Left lung (tissue), 10 donors: ENCODE results near the gene SCGB2A2. TPM values are rescaled to one million over a fixed set of nuclear protein-coding genes. Genes with fewer than 3 reads are reported as not detected.

Source experiments
- ATAC-seq: fragments of 200-7000 bp; cut with Tn5 transposase; one replicate; pipeline ENCODE4 v1.9.1; 2020; ENCODE audit warnings: moderate library complexity
- DNase-seq, 4 donors: peaks; one replicate each; pipeline ENCODE4 v3.0.0-alpha.2; 2013 to 2020
- H3K27ac ChIP-seq, 2 donors: fragments of 200-600 bp; sonication (generic) in 1 of 2; one replicate each; pipeline versions ENCODE4 v1.5.0 to v1.8.0; 2020 to 2021
- H3K27me3 ChIP-seq, 2 donors: fragments of 200-600 bp; sonication (generic) in 1 of 2; one replicate each; pipeline versions ENCODE4 v1.5.0 to v1.8.0; 2020 to 2021
- H3K36me3 ChIP-seq, 2 donors: fragments of 200-600 bp; sonication (generic) in 1 of 2; one replicate each; pipeline versions ENCODE4 v1.5.0 to v1.8.0; 2020 to 2021
- H3K4me1 ChIP-seq, 2 donors: fragments of 200-600 bp; one replicate each; pipeline ENCODE4 v1.8.0; 2021
- H3K4me3 ChIP-seq, 2 donors: fragments of 200-600 bp; sonication (generic) in 1 of 2; one replicate each; pipeline versions ENCODE4 v1.5.0 to v1.8.0; 2020 to 2021; ENCODE audit warnings: mild to moderate bottlenecking in 1 of 2
- H3K9me3 ChIP-seq, 2 donors: fragments of 200-600 bp; sonication (generic) in 1 of 2; one replicate each; pipeline versions ENCODE4 v1.5.0 to v1.8.0; 2020 to 2021
- intact Hi-C, 2 donors: fragments of 100-400 bp; cut with DNase I; formaldehyde crosslinking; loops; one replicate each; pipeline versions ENCODE4 v1.11.2 to v1.14.2; 2022
- polyA plus RNA-seq, 6 donors: library from polyadenylated mRNA; unstranded; fragments of 120-200 nt; gene quantifications; one replicate each; pipeline ENCODE4 v1.2.1, GENCODE V29; 2013; ENCODE audit not compliant: insufficient read length in 6 of 6
- total RNA-seq, 2 donors: library from RNA; stranded (reverse); fragmentation: NEBNext Ultra II Directional; extraction: Animal tissue kit (Norgen Biotek cat#: 25700); gene quantifications; one replicate each; pipeline ENCODE4 v1.2.1, GENCODE V29; 2021
- TF ChIP-seq, protein P1 (sequence below), 2 donors: fragments of 200-600 bp; sonication (generic) in 1 of 2; IDR thresholded peaks; one replicate each; pipeline versions ENCODE4 v1.5.0 to v1.8.0; 2021; ENCODE audit warnings: antibody characterized with exemption in 2 of 2
- donor health status: DM: no; HTN: yes; CAD: no.
- donor health status: DM: no; HTN: no; CAD: no.

Gene SCGB2A2
- total and polyA plus RNA-seq, 8 donors, result not detected

DNA sequence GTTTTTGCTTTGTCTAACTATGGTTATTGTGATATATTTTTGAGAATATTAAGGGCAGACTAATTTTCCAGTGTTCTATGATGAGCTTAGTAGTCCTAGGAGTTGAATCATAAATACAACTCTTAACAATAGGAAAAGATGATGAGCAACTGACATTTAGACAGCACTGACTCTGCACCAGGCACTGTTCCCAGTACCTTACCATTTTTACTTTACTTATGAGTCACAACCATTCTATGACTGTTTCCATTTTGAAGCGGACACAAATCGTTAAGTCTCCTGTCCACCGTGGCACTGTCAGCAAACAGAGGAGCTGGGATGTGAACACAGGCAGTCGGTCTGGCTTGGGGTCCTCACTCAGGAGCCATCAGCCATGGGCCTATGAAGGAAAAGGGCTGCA is 3.4 kb upstream of the SCGB2A2 start:
- Histone ChIP-seq H3K4me1 (no peaks in the 10 kb centered on the region), H3K27me3 (peaks cover 0 to 25% of the 10 kb centered on the region in 2 donors), H3K4me3 (no peak overlapping the region), H3K9me3 (no peaks in the 10 kb centered on the region), H3K36me3 (no peaks in the 10 kb centered on the region), H3K27ac (no peak overlapping the region)
- intact Hi-C loops, result no loop called here
- DNase-seq (no peak), ATAC-seq (no peak)
- TF ChIP-seq, protein P1, sequence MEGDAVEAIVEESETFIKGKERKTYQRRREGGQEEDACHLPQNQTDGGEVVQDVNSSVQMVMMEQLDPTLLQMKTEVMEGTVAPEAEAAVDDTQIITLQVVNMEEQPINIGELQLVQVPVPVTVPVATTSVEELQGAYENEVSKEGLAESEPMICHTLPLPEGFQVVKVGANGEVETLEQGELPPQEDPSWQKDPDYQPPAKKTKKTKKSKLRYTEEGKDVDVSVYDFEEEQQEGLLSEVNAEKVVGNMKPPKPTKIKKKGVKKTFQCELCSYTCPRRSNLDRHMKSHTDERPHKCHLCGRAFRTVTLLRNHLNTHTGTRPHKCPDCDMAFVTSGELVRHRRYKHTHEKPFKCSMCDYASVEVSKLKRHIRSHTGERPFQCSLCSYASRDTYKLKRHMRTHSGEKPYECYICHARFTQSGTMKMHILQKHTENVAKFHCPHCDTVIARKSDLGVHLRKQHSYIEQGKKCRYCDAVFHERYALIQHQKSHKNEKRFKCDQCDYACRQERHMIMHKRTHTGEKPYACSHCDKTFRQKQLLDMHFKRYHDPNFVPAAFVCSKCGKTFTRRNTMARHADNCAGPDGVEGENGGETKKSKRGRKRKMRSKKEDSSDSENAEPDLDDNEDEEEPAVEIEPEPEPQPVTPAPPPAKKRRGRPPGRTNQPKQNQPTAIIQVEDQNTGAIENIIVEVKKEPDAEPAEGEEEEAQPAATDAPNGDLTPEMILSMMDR (IDR thresholded peaks at IDR 0.05), result no peak

DNA sequence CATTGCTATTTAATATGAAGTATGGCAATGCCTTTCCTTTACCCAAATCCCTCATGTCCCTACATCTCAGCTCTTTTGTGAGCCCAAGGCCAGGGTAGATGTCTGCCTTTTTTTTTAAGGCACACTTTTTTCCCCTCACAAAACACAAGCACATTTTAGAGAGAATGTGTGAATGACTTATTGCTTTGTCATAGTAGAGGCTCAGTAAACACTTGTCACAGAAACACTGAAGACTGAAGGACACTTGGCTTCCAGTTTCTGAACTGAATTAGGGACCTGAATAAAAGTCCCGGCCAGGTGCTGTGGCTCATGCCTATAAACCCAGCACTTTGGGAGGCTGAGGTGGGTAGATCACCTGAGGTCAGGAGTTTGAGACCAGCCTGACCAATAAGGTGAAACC is 2.9 kb upstream of the SCGB2A2 start:
- Histone ChIP-seq H3K4me1 (no peaks in the 10 kb centered on the region), H3K27ac (no peak overlapping the region), H3K9me3 (no peaks in the 10 kb centered on the region), H3K36me3 (no peaks in the 10 kb centered on the region), H3K27me3 (peaks cover 0 to 25% of the 10 kb centered on the region in 2 donors), H3K4me3 (no peak overlapping the region)
- TF ChIP-seq, protein P1 (IDR thresholded peaks at IDR 0.05), result no peak
- intact Hi-C loops, result no loop called here
- DNase-seq (no peak), ATAC-seq (no peak)

DNA sequence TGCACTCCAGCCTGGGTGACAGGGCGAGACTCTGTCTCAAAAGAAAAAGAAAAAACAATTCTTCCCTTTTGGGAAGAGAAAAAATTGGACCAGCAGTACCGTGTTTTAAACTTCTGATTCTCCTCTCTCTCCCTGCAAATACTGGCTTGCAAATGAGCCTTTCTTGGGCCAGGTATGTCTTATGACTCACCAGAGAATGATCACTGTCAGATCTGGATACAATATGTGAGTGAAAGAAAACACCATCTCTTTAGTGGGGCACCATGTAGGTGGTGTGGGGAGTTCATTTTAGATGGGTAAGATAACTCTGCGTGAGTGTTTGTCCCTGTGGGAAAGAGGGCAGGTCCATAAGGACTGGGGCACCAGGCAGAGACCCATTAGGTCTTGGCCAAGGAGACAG is 2.4 kb upstream of the SCGB2A2 start:
- H3K27ac ChIP-seq, result no peak overlapping the region
- intact Hi-C loops, result no loop called here
- no peaks in the 10 kb centered on the region for H3K9me3 ChIP-seq
- DNase-seq (no peak), ATAC-seq (no peak)
- no peaks in the 10 kb centered on the region for H3K36me3 ChIP-seq
- no peaks in the 10 kb centered on the region for H3K4me1 ChIP-seq
- no peak overlapping the region for H3K4me3 ChIP-seq
- TF ChIP-seq, protein P1 (IDR thresholded peaks at IDR 0.05), result no peak
- H3K27me3 ChIP-seq, result peaks cover 0 to 25% of the 10 kb centered on the region in 2 donors

DNA sequence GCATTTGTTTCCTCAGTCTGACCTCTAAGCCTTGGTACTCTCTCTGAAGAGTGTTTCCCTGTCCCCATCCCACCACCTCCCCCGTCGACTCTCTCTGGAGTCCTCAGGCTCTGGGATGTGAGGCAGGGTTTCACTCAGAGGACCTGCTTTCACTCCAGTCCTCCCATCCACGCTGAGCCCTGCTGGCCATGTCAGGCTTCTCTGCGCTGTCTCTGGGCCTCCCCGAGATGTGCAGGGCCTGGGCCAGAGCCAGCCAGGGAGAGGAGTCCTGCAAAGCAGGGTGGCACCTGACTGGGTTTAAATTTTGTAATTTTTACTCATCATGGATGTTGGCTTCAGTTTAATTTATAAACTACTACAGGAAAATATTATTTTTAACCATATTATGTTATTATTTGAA is 3.3 kb downstream of the SCGB2A2 start:
- no peak overlapping the region for H3K4me3 ChIP-seq
- DNase-seq (no peak), ATAC-seq (no peak)
- no peaks in the 10 kb centered on the region for H3K9me3 ChIP-seq
- H3K36me3 ChIP-seq, result no peaks in the 10 kb centered on the region
- intact Hi-C loops, result no loop called here
- H3K27me3 ChIP-seq, result peaks cover 0 to 15% of the 10 kb centered on the region in 2 donors
- TF ChIP-seq, protein P1 (IDR thresholded peaks at IDR 0.05), result no peak
- H3K27ac ChIP-seq, result no peak overlapping the region
- no peaks in the 10 kb centered on the region for H3K4me1 ChIP-seq

DNA sequence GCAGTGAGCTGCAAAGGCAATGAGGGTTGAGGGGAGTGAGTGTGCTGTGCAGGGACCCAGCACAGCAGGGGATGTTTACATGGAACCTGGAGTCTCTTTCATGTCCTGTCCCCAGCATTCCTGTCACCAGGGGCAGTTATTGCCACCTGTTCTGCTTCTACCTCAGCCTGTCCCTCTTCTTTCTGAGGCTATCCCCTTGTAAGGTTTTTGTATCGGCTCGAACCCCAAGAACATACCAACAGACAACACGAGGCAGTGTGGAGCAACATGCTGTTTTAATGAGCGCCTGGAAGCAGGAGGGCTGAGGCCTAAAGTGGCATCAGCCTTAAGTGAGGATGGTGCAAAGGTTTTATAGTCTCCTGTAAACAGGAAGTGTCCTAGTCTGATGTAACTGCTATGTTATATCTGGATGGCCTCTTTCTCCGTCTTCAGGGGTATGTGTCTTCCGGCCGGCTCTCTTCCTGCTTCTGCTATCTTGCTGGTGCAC is 3.9 kb downstream of the SCGB2A2 start:
- no peaks in the 10 kb centered on the region for H3K9me3 ChIP-seq
- ATAC-seq (no peak), DNase-seq (no peak)
- no peaks in the 10 kb centered on the region for H3K4me1 ChIP-seq
- no peak overlapping the region for H3K4me3 ChIP-seq
- H3K36me3 ChIP-seq, result no peaks in the 10 kb centered on the region
- H3K27me3 ChIP-seq, result peaks cover 0 to 10% of the 10 kb centered on the region in 2 donors
- TF ChIP-seq, protein P1 (IDR thresholded peaks at IDR 0.05), result no peak
- no peak overlapping the region for H3K27ac ChIP-seq
- intact Hi-C loops, result no loop called here
